Tibial nerve (tissue), 4 donors: ENCODE measurements around the gene RAB36.

Experiments
- EP300 ChIP-seq, 2 donors: sonication (generic); formaldehyde crosslinking; IDR thresholded peaks; one replicate each; pipeline ENCODE4 v1.6.1; 2017; ENCODE audit warnings: antibody characterized with exemption in 2 of 2, mild to moderate bottlenecking in 1 of 2
- POLR2A ChIP-seq, 2 donors: fragments of 450-650 bp; IDR thresholded peaks; one replicate each; pipeline ENCODE4 v1.6.1; 2017; ENCODE audit warnings: antibody characterized with exemption in 2 of 2, mild to moderate bottlenecking in 2 of 2, moderate library complexity in 2 of 2
- TF ChIP-seq, protein P1 (sequence below), 5 experiments: fragments of 200-600 bp in 3 of 5; fragments of 450-650 bp in 2 of 5; sonication (generic) in 3 of 5; IDR thresholded peaks; one replicate each; pipeline ENCODE4 v1.5.1; 2016 to 2019; ENCODE audit warnings: antibody characterized with exemption in 5 of 5, mild to moderate bottlenecking in 3 of 5, moderate library complexity in 2 of 5

DNA sequence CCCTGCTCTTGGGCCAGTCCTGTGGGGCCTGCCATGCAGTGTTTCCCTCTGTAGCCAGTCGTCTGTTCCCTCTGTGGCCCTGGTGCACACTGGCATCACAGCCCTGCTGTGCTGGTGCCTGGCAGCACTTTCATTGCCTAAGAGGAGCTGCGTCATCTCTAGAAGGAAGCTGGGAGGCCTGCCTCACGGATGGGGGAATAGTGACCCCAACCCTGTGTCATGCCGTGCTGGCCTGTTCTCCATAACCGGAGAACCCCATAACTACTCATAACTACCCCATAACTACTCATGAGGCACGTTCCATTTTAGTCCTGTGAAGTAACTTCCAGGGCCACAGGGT lies 14.0 kb downstream of the RAB36 start:
- TF ChIP-seq, protein P1, sequence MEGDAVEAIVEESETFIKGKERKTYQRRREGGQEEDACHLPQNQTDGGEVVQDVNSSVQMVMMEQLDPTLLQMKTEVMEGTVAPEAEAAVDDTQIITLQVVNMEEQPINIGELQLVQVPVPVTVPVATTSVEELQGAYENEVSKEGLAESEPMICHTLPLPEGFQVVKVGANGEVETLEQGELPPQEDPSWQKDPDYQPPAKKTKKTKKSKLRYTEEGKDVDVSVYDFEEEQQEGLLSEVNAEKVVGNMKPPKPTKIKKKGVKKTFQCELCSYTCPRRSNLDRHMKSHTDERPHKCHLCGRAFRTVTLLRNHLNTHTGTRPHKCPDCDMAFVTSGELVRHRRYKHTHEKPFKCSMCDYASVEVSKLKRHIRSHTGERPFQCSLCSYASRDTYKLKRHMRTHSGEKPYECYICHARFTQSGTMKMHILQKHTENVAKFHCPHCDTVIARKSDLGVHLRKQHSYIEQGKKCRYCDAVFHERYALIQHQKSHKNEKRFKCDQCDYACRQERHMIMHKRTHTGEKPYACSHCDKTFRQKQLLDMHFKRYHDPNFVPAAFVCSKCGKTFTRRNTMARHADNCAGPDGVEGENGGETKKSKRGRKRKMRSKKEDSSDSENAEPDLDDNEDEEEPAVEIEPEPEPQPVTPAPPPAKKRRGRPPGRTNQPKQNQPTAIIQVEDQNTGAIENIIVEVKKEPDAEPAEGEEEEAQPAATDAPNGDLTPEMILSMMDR (IDR thresholded peaks at IDR 0.05): no peak
- TF ChIP-seq POLR2A (IDR thresholded peaks at IDR 0.05) (no peak), EP300 (IDR thresholded peaks at IDR 0.05) (no peak)
